HepG2 (cell line): ENCODE data around the gene SUZ12.
"Not testable (repeated sequence)": the region's sequence is repeated elsewhere in the genome, so short reads cannot be mapped to it uniquely, and the experiment has no call there.

ENCODE experiments used
- CTCF ChIP-seq: sonication (generic); formaldehyde crosslinking; IDR thresholded peaks from 2 replicates; pipeline ENCODE4 v1.5.0; 2020; ENCODE audit warnings: mild to moderate bottlenecking, missing genetic modification reagents, moderate library complexity
- EZH2 ChIP-seq: conservative IDR thresholded peaks from 2 replicates; pipeline ENCODE4 v1.6.1; 2012; ENCODE audit warnings: mild to moderate bottlenecking, low read depth, low read length, moderate library complexity
- HNRNPL ChIP-seq: fragments of 200-400 bp; formaldehyde crosslinking; IDR thresholded peaks from 2 replicates; pipeline ENCODE4 v1.6.1; 2017; ENCODE audit warnings: mild to moderate bottlenecking, low read depth, low read length
- MAFK ChIP-seq, 2 experiments: IDR thresholded peaks in 1 of 2; conservative IDR thresholded peaks in 1 of 2; 2 replicates each; pipeline ENCODE4 v1.6.1; 2011; ENCODE audit warnings: improper control_type of control experiment in 2 of 2, low read length in 2 of 2
- MAX ChIP-seq: IDR thresholded peaks from 2 replicates; pipeline ENCODE4 v1.6.1; 2012; ENCODE audit warnings: inconsistent platforms
- MIER2 ChIP-seq: IDR thresholded peaks from 2 replicates; pipeline ENCODE4 v1.6.1; 2016; ENCODE audit warnings: missing biosample characterization, missing genetic modification reagents
- NCOR1 ChIP-seq: fragments of 200-600 bp; sonication (generic); IDR thresholded peaks from 2 replicates; pipeline ENCODE4 v1.7.0; 2017; ENCODE audit warnings: antibody characterized with exemption, low read length, borderline replicate concordance
- PRPF4 ChIP-seq: fragments of 200-400 bp; formaldehyde crosslinking; IDR thresholded peaks from 2 replicates; pipeline ENCODE4 v1.6.1; 2016; ENCODE audit warnings: low read length, low read depth; ENCODE audit not compliant: poor library complexity, severe bottlenecking
- SMAD1 ChIP-seq: sonication (generic); formaldehyde crosslinking; IDR thresholded peaks from 2 replicates; pipeline ENCODE4 v1.4.0; 2020; ENCODE audit warnings: missing genetic modification reagents, low read depth, mild to moderate bottlenecking, borderline replicate concordance
- TFAP4 ChIP-seq: sonication (generic); IDR thresholded peaks from 2 replicates; pipeline ENCODE4 v1.6.1; 2016; ENCODE audit warnings: low read depth, borderline replicate concordance
- ZNF10 ChIP-seq: sonication (generic); formaldehyde crosslinking; IDR thresholded peaks from 2 replicates; pipeline ENCODE4 v1.4.0; 2020; ENCODE audit warnings: mild to moderate bottlenecking, low read depth, missing genetic modification reagents, borderline replicate concordance
- ZNF558 ChIP-seq: sonication (generic); formaldehyde crosslinking; IDR thresholded peaks from 2 replicates; pipeline ENCODE4 v1.9.0; 2022; ENCODE audit warnings: mild to moderate bottlenecking, missing genetic modification reagents, borderline replicate concordance
- ZNF660 ChIP-seq: sonication (generic); formaldehyde crosslinking; IDR thresholded peaks from 2 replicates; pipeline ENCODE4 v1.5.1; 2020; ENCODE audit warnings: mild to moderate bottlenecking, low read depth, missing genetic modification reagents, borderline replicate concordance
- TF ChIP-seq, protein P1 (sequence below): IDR thresholded peaks from 2 replicates; pipeline ENCODE4 v1.6.1; 2012; ENCODE audit warnings: low read length, improper control_type of control experiment

DNA sequence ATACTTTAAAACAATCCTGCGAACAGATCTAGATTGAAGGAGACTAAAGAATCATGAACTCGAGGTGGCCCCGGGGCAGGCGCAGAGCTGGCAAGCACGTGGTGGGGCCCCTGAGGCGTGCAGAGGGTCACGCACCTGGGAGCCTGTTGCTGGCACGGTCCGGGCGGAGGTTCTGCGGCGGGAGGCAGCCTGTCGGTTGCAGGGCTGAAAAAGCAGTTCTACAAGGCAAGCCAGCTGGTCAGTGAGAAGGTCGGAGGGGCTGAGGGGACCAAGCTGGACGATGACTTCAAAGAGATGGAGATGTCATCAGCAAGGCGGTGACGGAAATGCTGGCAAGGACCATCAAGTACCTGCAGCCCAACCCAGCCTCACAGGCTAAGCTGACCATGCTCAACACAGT lies 103.4 kb downstream of the SUZ12 start:
- not testable (repeated sequence) for TF ChIP-seq MIER2 (CRISPR knock-in tag); HNRNPL; SMAD1 (CRISPR knock-in tag); MAFK (conservative IDR thresholded peaks at IDR 0.05 in 1 of 2, IDR thresholded peaks at IDR 0.05 in 1 of 2; ENCODE audit: low read length in 2 of 2); ZNF660 (CRISPR knock-in tag); CTCF (CRISPR knock-in tag); NCOR1; ZNF558 (CRISPR knock-in tag); ZNF10 (CRISPR knock-in tag); MAX; PRPF4; EZH2; TFAP4
- TF ChIP-seq, protein P1, sequence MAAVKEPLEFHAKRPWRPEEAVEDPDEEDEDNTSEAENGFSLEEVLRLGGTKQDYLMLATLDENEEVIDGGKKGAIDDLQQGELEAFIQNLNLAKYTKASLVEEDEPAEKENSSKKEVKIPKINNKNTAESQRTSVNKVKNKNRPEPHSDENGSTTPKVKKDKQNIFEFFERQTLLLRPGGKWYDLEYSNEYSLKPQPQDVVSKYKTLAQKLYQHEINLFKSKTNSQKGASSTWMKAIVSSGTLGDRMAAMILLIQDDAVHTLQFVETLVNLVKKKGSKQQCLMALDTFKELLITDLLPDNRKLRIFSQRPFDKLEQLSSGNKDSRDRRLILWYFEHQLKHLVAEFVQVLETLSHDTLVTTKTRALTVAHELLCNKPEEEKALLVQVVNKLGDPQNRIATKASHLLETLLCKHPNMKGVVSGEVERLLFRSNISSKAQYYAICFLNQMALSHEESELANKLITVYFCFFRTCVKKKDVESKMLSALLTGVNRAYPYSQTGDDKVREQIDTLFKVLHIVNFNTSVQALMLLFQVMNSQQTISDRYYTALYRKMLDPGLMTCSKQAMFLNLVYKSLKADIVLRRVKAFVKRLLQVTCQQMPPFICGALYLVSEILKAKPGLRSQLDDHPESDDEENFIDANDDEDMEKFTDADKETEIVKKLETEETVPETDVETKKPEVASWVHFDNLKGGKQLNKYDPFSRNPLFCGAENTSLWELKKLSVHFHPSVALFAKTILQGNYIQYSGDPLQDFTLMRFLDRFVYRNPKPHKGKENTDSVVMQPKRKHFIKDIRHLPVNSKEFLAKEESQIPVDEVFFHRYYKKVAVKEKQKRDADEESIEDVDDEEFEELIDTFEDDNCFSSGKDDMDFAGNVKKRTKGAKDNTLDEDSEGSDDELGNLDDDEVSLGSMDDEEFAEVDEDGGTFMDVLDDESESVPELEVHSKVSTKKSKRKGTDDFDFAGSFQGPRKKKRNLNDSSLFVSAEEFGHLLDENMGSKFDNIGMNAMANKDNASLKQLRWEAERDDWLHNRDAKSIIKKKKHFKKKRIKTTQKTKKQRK, result not testable (repeated sequence)
